H9 (cell line): ENCODE data around the gene MBNL1. TPM values are rescaled to one million over a fixed set of nuclear protein-coding genes. Genes with fewer than 3 reads are reported as not detected.

Source experiments
- DNase-seq: peaks from one replicate; pipeline ENCODE4 v3.0.0-alpha.2; 2017
- H2AFZ ChIP-seq: one replicate; pipeline ENCODE4 v1.6.1; 2013; ENCODE audit warnings: mild to moderate bottlenecking, low read length, control low read depth, moderate library complexity
- H2AK5ac ChIP-seq: 2 replicates; pipeline ENCODE4 v1.6.1; 2013; ENCODE audit warnings: low read length, control low read depth, mixed read lengths; ENCODE audit not compliant: insufficient read length
- H2BK120ac ChIP-seq: one replicate; pipeline ENCODE4 v1.6.1; 2013; ENCODE audit warnings: low read depth, mild to moderate bottlenecking, low read length, control low read depth, inconsistent platforms; ENCODE audit not compliant: poor library complexity, severe bottlenecking
- H2BK12ac ChIP-seq: 2 replicates; pipeline ENCODE4 v1.6.1; 2013; ENCODE audit warnings: low read length, control low read depth, mixed read lengths, low read depth; ENCODE audit not compliant: insufficient read length
- H2BK15ac ChIP-seq: 2 replicates; pipeline ENCODE4 v1.6.1; 2013; ENCODE audit warnings: low read depth, low read length, control low read depth
- H2BK20ac ChIP-seq: one replicate; pipeline ENCODE4 v1.6.1; 2013; ENCODE audit warnings: low read depth, mild to moderate bottlenecking, low read length, control low read depth, inconsistent platforms; ENCODE audit not compliant: poor library complexity, severe bottlenecking
- H2BK5ac ChIP-seq: 2 replicates; pipeline ENCODE4 v1.6.1; 2013; ENCODE audit warnings: low read length, control low read depth, mixed read lengths; ENCODE audit not compliant: insufficient read length
- H3K14ac ChIP-seq: 2 replicates; pipeline ENCODE4 v1.6.1; 2013; ENCODE audit warnings: low read length, control low read depth; ENCODE audit not compliant: insufficient read depth
- H3K18ac ChIP-seq: 2 replicates; pipeline ENCODE4 v1.6.1; 2013; ENCODE audit warnings: low read depth, mild to moderate bottlenecking, mixed read lengths, low read length, control low read depth; ENCODE audit not compliant: insufficient read length
- H3K23ac ChIP-seq: 2 replicates; pipeline ENCODE4 v1.6.1; 2013; ENCODE audit warnings: low read length, control low read depth, mixed read lengths, low read depth; ENCODE audit not compliant: insufficient read length
- H3K23me2 ChIP-seq: 2 replicates; pipeline ENCODE4 v1.6.1; 2013; ENCODE audit warnings: low read depth, mild to moderate bottlenecking, mixed read lengths, low read length, control low read depth; ENCODE audit not compliant: insufficient read length, poor library complexity, severe bottlenecking
- H3K27ac ChIP-seq: 2 replicates; pipeline ENCODE4 v1.5.1; 2013; ENCODE audit warnings: low read length, control low read depth, mixed read lengths, low read depth; ENCODE audit not compliant: insufficient read length
- H3K27me3 ChIP-seq: 2 replicates; pipeline ENCODE4 v1.6.1; 2013; ENCODE audit warnings: low read length, control low read depth, inconsistent platforms; ENCODE audit not compliant: insufficient read depth
- H3K4ac ChIP-seq: 2 replicates; pipeline ENCODE4 v1.6.1; 2013; ENCODE audit warnings: low read depth, mild to moderate bottlenecking, control low read depth, inconsistent platforms, low read length, moderate library complexity
- H3K4me1 ChIP-seq: 2 replicates; pipeline ENCODE4 v1.6.1; 2013; ENCODE audit warnings: low read length, control low read depth, inconsistent platforms; ENCODE audit not compliant: insufficient read depth
- H3K4me2 ChIP-seq: 2 replicates; pipeline ENCODE4 v1.6.1; 2013; ENCODE audit warnings: low read length, control low read depth, mixed read lengths; ENCODE audit not compliant: insufficient read length, insufficient read depth
- H3K56ac ChIP-seq: 2 replicates; pipeline ENCODE4 v1.6.1; 2013; ENCODE audit warnings: low read depth, mild to moderate bottlenecking, mixed read lengths, low read length, control low read depth; ENCODE audit not compliant: insufficient read length
- H3K79me1 ChIP-seq: 2 replicates; pipeline ENCODE4 v1.6.1; 2013; ENCODE audit warnings: low read depth, mild to moderate bottlenecking, moderate library complexity, low read length, control low read depth, inconsistent platforms; ENCODE audit not compliant: insufficient read depth, poor library complexity, severe bottlenecking
- H3K79me2 ChIP-seq: 2 replicates; pipeline ENCODE4 v1.6.1; 2013; ENCODE audit warnings: low read length, control low read depth, inconsistent platforms; ENCODE audit not compliant: insufficient read depth
- H3K9ac ChIP-seq: 2 replicates; pipeline ENCODE4 v1.6.1; 2013; ENCODE audit warnings: low read length, control low read depth, mixed read lengths; ENCODE audit not compliant: insufficient read length; ENCODE audit errors: extremely low read depth
- H3K9me3 ChIP-seq: one replicate; pipeline ENCODE4 v1.6.1; 2013; ENCODE audit warnings: low read depth, low read length, inconsistent platforms; ENCODE audit not compliant: control insufficient read depth
- H3T11ph ChIP-seq: one replicate; pipeline ENCODE4 v1.6.1; 2013; ENCODE audit warnings: mild to moderate bottlenecking, low read length, control low read depth, inconsistent platforms
- H4K20me1 ChIP-seq: one replicate; pipeline ENCODE4 v1.6.1; 2013; ENCODE audit not compliant: control insufficient read depth, insufficient read length, insufficient read depth
- H4K5ac ChIP-seq: 2 replicates; pipeline ENCODE4 v1.6.1; 2013; ENCODE audit warnings: low read depth, mild to moderate bottlenecking, mixed read lengths, low read length, control low read depth; ENCODE audit not compliant: insufficient read length
- H4K8ac ChIP-seq: replicated peaks from 2 replicates; pipeline ENCODE4 v1.6.1; 2013; ENCODE audit warnings: low read length, control low read depth, mixed read lengths, low read depth; ENCODE audit not compliant: insufficient read length
- H4K91ac ChIP-seq: 2 replicates; pipeline ENCODE4 v1.6.1; 2013; ENCODE audit warnings: low read depth, mild to moderate bottlenecking, moderate library complexity, mixed read lengths, low read length, control low read depth; ENCODE audit not compliant: insufficient read length
- H3K27ac Mint-ChIP-seq, 3 experiments: 2 replicates in 2 of 3; 3 replicates in 1 of 3; pipeline ENCODE4 v1.8.0; 2020 to 2021; ENCODE audit warnings: mixed read lengths in 3 of 3, mild to moderate bottlenecking in 1 of 3, moderate library complexity in 1 of 3
- H3K27me3 Mint-ChIP-seq: 2 replicates; pipeline ENCODE4 v1.8.0; 2021; ENCODE audit warnings: low read depth, mild to moderate bottlenecking, moderate library complexity, mixed read lengths
- H3K36me3 Mint-ChIP-seq, 3 experiments: 2 replicates in 2 of 3; 3 replicates in 1 of 3; pipeline ENCODE4 v1.8.0; 2020 to 2021; ENCODE audit warnings: low read depth in 3 of 3, mixed read lengths in 3 of 3; ENCODE audit not compliant: insufficient read depth in 1 of 3
- H3K4me1 Mint-ChIP-seq, 2 experiments: 2 replicates each; pipeline ENCODE4 v1.8.0; 2020; ENCODE audit warnings: mixed read lengths in 2 of 2
- H3K4me3 Mint-ChIP-seq, 2 experiments: 2 replicates in 1 of 2; 3 replicates in 1 of 2; pipeline ENCODE4 v1.8.0; 2020 to 2021; ENCODE audit warnings: mild to moderate bottlenecking in 2 of 2, mixed read lengths in 2 of 2, moderate library complexity in 1 of 2
- H3K9me3 Mint-ChIP-seq, 2 experiments: 2 replicates in 1 of 2; 3 replicates in 1 of 2; pipeline ENCODE4 v1.8.0; 2020; ENCODE audit warnings: mild to moderate bottlenecking in 2 of 2, mixed read lengths in 2 of 2, moderate library complexity in 1 of 2
- WGBS: extraction: QIAGEN DNeasy Blood & Tissue Kit; methylation state at CpG from one replicate; pipeline ENCODE4 v1.1.7; 2013; ENCODE audit warnings: missing lambda C conversion rate, low lambda C conversion rate, mixed read lengths; ENCODE audit not compliant: insufficient read length; ENCODE audit errors: extremely low coverage; 5-methylcytosine and 5-hydroxymethylcytosine counted together
- total RNA-seq: library from RNA; stranded (reverse); gene quantifications from 2 replicates; pipeline ENCODE4 v1.2.1, GENCODE V29; 2021
- TF ChIP-seq, protein P1 (sequence below): fragments of 200-600 bp; sonication (generic); conservative IDR thresholded peaks from 3 replicates; pipeline ENCODE4 v1.8.0; 2021; ENCODE audit warnings: antibody characterized with exemption, mild to moderate bottlenecking

The MBNL1 gene
- total RNA-seq, 1 experiment from 2014 or later, result 14.9 TPM

DNA sequence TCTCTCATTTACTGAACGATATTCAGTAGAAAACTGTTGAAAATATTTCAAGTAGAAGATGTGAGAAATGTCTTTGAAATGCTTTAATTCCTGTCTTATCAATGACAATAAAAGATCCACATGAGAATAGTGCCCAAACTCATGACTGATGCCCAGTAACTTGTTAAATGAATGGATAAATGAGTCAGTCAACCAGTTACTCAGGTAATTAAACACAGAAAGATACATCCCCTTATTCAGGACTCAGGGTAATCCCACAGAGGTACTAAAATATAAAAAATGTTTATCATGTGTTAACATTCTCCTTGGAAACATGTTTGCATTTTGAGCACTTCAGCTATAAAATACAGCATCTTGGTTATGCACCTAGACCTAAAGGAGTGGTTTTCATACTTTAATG lies 169.5 kb downstream of the MBNL1 start:
- no peaks in the 10 kb centered on the region for H3K23me2 ChIP-seq
- H3K14ac ChIP-seq, result no peak overlapping the region
- H3K36me3 Mint-ChIP-seq, result peaks cover 7 to 15% (median 12%) of the 10 kb centered on the region in 3 experiments; a peak in 6 of 7 replicates
- no peaks in the 10 kb centered on the region for H3K79me1 ChIP-seq
- H2AK5ac ChIP-seq, result no peak overlapping the region
- no peak overlapping the region for H2BK20ac ChIP-seq
- no peak for DNase-seq
- H2AFZ ChIP-seq, result no peak overlapping the region
- peaks cover 3 to 10% of the 10 kb centered on the region in 2 experiments; a peak in 3 of 4 replicates for H3K4me1 Mint-ChIP-seq
- H3T11ph ChIP-seq, result no peak overlapping the region
- no peaks in the 10 kb centered on the region for H3K4me1 ChIP-seq
- no peak overlapping the region for H3K56ac ChIP-seq
- no peak overlapping the region for H4K5ac ChIP-seq
- WGBS, result no CpG with 5 or more reads among the region's 1 CpG
- no peak overlapping the region for H2BK120ac ChIP-seq
- no peak overlapping the region for H2BK5ac ChIP-seq
- no peak overlapping the region; a peak in 1 of 7 replicates for H3K27ac Mint-ChIP-seq
- no peaks in the 10 kb centered on the region for H4K20me1 ChIP-seq
- no peak overlapping the region for H3K23ac ChIP-seq
- H3K27me3 ChIP-seq, result no peaks in the 10 kb centered on the region
- no peak overlapping the region for H3K27ac ChIP-seq
- H3K4me3 Mint-ChIP-seq, result no peak overlapping the region
- no peak overlapping the region for H4K91ac ChIP-seq
- H3K18ac ChIP-seq, result no peak overlapping the region
- H3K9ac ChIP-seq, result no peak overlapping the region
- no peaks in the 10 kb centered on the region; the same call in 1 of the 2 replicates for H3K79me2 ChIP-seq
- H4K8ac ChIP-seq, result no peak overlapping the region
- no peak overlapping the region for H2BK12ac ChIP-seq
- H3K9me3 Mint-ChIP-seq, result peaks cover 8 to 9% of the 10 kb centered on the region in 2 experiments; a peak in 3 of 5 replicates
- no peaks in the 10 kb centered on the region for H3K9me3 ChIP-seq
- H3K27me3 Mint-ChIP-seq, result no peaks in the 10 kb centered on the region
- no peak overlapping the region for H2BK15ac ChIP-seq
- no peak overlapping the region for H3K4me2 ChIP-seq
- TF ChIP-seq, protein P1, sequence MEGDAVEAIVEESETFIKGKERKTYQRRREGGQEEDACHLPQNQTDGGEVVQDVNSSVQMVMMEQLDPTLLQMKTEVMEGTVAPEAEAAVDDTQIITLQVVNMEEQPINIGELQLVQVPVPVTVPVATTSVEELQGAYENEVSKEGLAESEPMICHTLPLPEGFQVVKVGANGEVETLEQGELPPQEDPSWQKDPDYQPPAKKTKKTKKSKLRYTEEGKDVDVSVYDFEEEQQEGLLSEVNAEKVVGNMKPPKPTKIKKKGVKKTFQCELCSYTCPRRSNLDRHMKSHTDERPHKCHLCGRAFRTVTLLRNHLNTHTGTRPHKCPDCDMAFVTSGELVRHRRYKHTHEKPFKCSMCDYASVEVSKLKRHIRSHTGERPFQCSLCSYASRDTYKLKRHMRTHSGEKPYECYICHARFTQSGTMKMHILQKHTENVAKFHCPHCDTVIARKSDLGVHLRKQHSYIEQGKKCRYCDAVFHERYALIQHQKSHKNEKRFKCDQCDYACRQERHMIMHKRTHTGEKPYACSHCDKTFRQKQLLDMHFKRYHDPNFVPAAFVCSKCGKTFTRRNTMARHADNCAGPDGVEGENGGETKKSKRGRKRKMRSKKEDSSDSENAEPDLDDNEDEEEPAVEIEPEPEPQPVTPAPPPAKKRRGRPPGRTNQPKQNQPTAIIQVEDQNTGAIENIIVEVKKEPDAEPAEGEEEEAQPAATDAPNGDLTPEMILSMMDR, result no peak
- H3K4ac ChIP-seq, result no peak overlapping the region
